Endothelial cell of umbilical vein (primary cell): Measurements from ENCODE around the gene ZNF681.
"Not testable (repeated sequence)": the region's sequence is repeated elsewhere in the genome, so short reads cannot be mapped to it uniquely, and the experiment has no call there.

Source experiments
- EZH2 ChIP-seq: IDR thresholded peaks from 2 replicates; pipeline ENCODE4 v1.6.1; 2012; ENCODE audit warnings: borderline replicate concordance, low read depth, mild to moderate bottlenecking, moderate library complexity, low read length, inconsistent platforms; ENCODE audit not compliant: severe bottlenecking
- POLR2A ChIP-seq: IDR thresholded peaks from 2 replicates; pipeline ENCODE4 v1.6.1; 2012; ENCODE audit warnings: low read depth, mild to moderate bottlenecking, control low read depth, low read length
- TF ChIP-seq, protein P1 (sequence below), 2 donors: IDR thresholded peaks; 1 replicate in 1 of 2; 2 replicates in 1 of 2; pipeline ENCODE4 v1.5.1; 2011; ENCODE audit warnings: low read length in 2 of 2, mild to moderate bottlenecking in 2 of 2, moderate library complexity in 2 of 2, control low read depth in 1 of 2, inconsistent platforms in 1 of 2, low read depth in 1 of 2; ENCODE audit not compliant: insufficient read depth in 1 of 2; ENCODE audit errors: extremely low read depth in 1 of 2

DNA sequence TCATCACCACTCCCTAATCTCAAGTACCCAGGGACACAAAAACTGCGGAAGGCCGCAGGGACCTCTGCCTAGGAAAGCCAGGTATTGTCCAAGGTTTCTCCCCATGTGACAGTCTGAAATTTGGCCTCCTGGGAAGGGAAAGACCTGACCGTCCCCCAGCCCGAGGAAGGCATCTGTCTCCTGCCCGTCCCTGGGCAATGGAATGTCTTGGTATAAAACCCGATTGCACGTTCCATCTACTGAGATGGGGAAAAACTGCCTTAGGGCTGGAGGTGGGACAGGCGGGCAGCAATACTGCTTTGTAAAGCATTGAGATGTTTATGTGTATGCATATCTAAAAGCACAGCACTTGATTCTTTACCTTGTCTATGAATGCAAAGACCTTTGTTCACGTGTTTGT, 65.8 kb downstream of the ZNF681 start:
- not testable (repeated sequence) for TF ChIP-seq EZH2, POLR2A
- TF ChIP-seq, protein P1, sequence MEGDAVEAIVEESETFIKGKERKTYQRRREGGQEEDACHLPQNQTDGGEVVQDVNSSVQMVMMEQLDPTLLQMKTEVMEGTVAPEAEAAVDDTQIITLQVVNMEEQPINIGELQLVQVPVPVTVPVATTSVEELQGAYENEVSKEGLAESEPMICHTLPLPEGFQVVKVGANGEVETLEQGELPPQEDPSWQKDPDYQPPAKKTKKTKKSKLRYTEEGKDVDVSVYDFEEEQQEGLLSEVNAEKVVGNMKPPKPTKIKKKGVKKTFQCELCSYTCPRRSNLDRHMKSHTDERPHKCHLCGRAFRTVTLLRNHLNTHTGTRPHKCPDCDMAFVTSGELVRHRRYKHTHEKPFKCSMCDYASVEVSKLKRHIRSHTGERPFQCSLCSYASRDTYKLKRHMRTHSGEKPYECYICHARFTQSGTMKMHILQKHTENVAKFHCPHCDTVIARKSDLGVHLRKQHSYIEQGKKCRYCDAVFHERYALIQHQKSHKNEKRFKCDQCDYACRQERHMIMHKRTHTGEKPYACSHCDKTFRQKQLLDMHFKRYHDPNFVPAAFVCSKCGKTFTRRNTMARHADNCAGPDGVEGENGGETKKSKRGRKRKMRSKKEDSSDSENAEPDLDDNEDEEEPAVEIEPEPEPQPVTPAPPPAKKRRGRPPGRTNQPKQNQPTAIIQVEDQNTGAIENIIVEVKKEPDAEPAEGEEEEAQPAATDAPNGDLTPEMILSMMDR (IDR thresholded peaks at IDR 0.05; ENCODE audit: extremely low read depth in 1 of 2, insufficient read depth in 1 of 2, low read depth in 1 of 2, low read length in 2 of 2): not testable (repeated sequence)
